ENCODE data around the gene CHAC1. TPM values are rescaled to one million over a fixed set of nuclear protein-coding genes. Genes with fewer than 3 reads are reported as not detected.

Gene CHAC1
- total RNA-seq, 1 donor from 2014 or later: 9.8 TPM

DNA sequence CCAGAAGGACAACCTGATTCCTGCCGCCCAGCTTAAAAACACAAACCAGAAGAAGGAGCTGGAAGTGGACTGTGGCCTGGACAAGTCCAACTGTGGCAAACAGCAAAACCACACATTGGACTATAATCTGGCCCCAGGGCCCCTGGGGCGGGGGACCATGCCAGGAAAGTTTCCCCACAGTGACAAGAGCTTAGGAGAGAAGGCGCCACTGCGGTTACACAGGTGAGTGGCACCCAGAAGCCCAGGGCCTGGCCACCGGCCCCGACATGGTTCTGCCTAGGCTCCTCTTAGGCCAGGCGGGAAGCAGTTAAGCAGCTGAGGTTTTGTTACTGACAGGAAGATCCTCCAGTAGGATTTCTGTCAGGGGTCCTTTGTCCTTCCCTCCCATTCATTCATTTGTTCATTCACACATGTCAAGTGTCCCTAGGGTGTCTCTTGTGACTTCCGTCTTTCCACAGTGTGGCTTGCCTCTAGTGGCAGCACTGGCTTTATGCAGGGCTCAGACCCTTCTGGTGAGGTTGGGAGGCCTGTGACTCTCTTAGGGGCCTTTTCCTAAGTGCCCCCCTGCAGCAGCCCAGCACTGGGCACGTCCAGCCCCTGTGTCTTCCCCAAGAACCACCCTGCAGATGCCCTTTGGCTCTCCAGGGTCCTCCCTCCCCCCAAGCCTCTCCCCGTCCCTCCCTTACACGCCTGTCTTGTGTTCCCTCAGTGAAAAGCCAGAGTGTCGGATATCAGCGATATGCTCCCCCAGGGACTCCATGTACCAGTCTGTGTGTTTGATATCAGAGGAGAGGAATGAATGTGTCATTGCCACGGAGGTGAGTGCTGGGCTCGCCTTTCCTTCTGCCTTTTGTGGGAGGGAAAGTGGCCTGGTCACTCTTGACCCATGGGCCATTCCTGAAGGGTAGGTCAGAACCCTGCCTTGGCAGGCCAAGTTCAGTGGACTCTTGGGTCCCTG is 16.3 kb upstream of the CHAC1 start:
- H3K4me3 Mint-ChIP-seq: no peak overlapping the region
- intact Hi-C loops (cut with micrococcal nuclease): no loop called here
- no peaks in the 10 kb centered on the region for H3K9me3 Mint-ChIP-seq
- no peak overlapping the region for H3K27ac Mint-ChIP-seq
- no peak for DNase-seq
- H3K36me3 Mint-ChIP-seq (ENCODE audit: low read depth): no peaks in the 10 kb centered on the region
- H3K4me1 Mint-ChIP-seq: peaks cover 18% of the 10 kb centered on the region
- peaks cover 12% of the 10 kb centered on the region for H3K27me3 Mint-ChIP-seq

DNA sequence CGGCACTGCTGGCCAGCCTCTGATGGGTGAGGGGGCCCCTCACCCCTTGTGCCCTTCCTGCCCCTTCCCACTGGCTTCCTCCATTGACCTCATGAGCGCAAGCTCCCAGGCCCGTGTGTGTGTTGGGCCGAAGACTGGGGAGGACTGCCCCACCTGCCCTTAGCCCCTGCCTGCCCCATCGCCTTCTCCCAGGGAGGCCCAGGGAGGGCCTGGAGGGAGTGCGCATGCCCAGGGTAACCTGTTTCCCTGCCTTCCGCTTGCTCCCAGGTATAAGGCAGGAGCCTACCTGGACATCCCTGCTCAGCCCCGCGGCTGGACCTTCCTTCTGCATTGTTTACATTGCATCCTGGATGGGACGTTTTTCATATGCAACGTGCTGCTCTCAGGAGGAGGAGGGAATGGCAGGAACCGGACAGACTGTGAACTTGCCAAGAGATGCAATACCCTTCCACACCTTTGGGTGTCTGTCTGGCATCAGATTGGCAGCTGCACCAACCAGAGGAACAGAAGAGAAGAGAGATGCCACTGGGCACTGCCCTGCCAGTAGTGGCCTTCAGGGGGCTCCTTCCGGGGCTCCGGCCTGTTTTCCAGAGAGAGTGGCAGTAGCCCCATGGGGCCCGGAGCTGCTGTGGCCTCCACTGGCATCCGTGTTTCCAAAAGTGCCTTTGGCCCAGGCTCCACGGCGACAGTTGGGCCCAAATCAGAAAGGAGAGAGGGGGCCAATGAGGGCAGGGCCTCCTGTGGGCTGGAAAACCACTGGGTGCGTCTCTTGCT is 15.3 kb upstream of the CHAC1 start:
- Mint-ChIP-seq H3K4me1 (peaks cover 22% of the 10 kb centered on the region), H3K27me3 (peaks cover 7% of the 10 kb centered on the region), H3K4me3 (no peak overlapping the region), H3K27ac (no peak overlapping the region), H3K36me3 (ENCODE audit: low read depth) (no peaks in the 10 kb centered on the region), H3K9me3 (no peaks in the 10 kb centered on the region)
- no peak for DNase-seq
- intact Hi-C loops (cut with micrococcal nuclease): no loop called here

GRCh38 chr15:40938536-40938870 is 14.8 kb upstream of the CHAC1 start:
- Mint-ChIP-seq H3K36me3 (ENCODE audit: low read depth) (no peaks in the 10 kb centered on the region), H3K4me3 (no peak overlapping the region), H3K4me1 (peaks cover 26% of the 10 kb centered on the region), H3K9me3 (no peaks in the 10 kb centered on the region), H3K27me3 (peaks cover 3% of the 10 kb centered on the region), H3K27ac (no peak overlapping the region)
- DNase-seq: no peak
- intact Hi-C loops (cut with micrococcal nuclease): no loop called here

GRCh38 chr15:40940296-40940801 is 12.9 kb upstream of the CHAC1 start:
- H3K27ac Mint-ChIP-seq: peak overlapping the region; percentile 60
- H3K27me3 Mint-ChIP-seq: no peaks in the 10 kb centered on the region
- intact Hi-C loops (cut with micrococcal nuclease): loop anchor here (5.0 kb wide), 2 partner anchors 82 to 177 kb away; partner anchors contain the start of gene INO80
- peaks cover 32% of the 10 kb centered on the region for H3K4me1 Mint-ChIP-seq
- H3K9me3 Mint-ChIP-seq: no peaks in the 10 kb centered on the region
- no peaks in the 10 kb centered on the region for H3K36me3 Mint-ChIP-seq (ENCODE audit: low read depth)
- peak; percentile 66 for DNase-seq
- H3K4me3 Mint-ChIP-seq: peak overlapping the region; percentile 39

DNA sequence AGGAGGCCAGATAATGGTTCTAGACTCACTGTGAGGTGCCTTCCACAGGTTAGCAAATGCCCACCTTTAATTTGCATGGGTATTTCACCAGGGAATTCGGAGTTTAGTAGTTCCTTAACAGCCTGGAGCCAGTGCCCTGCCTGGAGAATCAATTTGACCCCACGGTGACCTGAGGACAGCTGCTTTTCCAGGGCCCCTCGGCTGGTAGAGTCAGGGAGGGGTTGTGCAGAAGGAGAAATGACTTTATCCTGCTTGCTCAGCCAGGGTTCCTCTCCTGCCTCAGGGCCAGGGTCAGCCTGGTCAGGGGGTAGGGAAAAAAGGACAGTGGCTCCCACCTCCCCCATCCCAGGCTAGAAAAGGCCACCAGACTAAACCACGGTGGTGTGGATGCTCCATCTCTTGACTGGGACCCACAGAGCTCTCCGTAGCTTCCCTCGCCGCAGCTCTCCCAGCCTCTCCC is 12.2 kb upstream of the CHAC1 start:
- no peaks in the 10 kb centered on the region for H3K36me3 Mint-ChIP-seq (ENCODE audit: low read depth)
- no peak for DNase-seq
- intact Hi-C loops (cut with micrococcal nuclease): loop anchor here (5.0 kb wide), 2 partner anchors 81 to 176 kb away; partner anchors contain the start of gene INO80
- H3K9me3 Mint-ChIP-seq: no peaks in the 10 kb centered on the region
- peaks cover 38% of the 10 kb centered on the region for H3K4me1 Mint-ChIP-seq
- H3K4me3 Mint-ChIP-seq: peak overlapping the region; percentile 59
- peak overlapping the region; percentile 87 for H3K27ac Mint-ChIP-seq
- no peaks in the 10 kb centered on the region for H3K27me3 Mint-ChIP-seq

DNA sequence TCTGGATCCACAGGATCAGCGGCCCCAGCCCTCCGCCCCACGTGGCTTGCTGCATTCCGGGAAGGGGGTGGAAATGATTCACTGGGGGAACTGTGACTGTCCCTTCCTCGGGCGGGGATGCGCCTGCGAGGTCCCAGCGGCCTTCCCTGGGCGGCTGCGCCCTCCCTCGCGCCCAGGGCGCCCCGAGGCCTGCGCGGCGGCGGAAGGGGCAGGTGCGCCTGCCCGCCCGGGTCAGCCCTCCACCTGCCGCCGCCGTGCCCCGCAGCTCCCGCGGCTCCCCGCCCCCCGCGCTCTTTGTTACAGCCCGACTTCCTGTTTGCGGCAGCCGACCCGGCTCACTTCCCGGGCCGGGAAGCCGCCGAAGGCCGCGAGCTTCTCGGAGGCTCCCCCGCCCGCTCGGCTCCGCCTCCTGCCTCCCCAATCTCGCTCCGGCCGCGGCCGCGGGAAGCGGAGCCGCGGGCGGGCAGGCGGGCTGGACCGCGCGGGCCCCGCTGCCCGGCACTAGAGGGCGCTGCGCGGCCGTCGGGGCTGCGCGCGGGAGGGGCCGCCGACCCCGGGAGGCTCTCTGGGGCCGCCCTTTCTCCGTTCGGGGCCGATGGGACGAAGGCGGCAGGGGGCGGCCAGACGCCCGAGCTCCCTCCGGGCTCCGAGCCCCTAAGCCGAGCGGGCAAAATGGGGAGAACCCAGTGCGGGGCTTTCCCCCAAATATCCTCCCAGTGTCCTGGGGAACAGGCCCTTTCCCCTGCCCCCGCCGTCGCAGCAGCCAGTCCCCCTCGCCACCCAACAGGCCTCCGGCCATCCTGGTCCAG is 11.5 kb upstream of the CHAC1 start:
- H3K27ac Mint-ChIP-seq: peak overlapping the region; percentile 87
- H3K4me3 Mint-ChIP-seq: peak overlapping the region; percentile 88
- H3K4me1 Mint-ChIP-seq: peaks cover 40% of the 10 kb centered on the region

GRCh38 chr15:40942337-40942854 is 10.9 kb upstream of the CHAC1 start:
- Mint-ChIP-seq H3K27ac (peak overlapping the region; percentile 77), H3K4me3 (peak overlapping the region; percentile 88), H3K27me3 (no peaks in the 10 kb centered on the region), H3K4me1 (peaks cover 40% of the 10 kb centered on the region), H3K9me3 (no peaks in the 10 kb centered on the region), H3K36me3 (ENCODE audit: low read depth) (no peaks in the 10 kb centered on the region)
- intact Hi-C loops (cut with micrococcal nuclease): loop anchor here (1.0 to 5.0 kb wide), 4 partner anchors 11 to 175 kb away; partner anchors contain the start of genes CHAC1 and INO80
- peak; percentile 70 for DNase-seq

More for the DNA sequence above, 11.5 kb upstream of the CHAC1 start:
- H3K9me3 Mint-ChIP-seq: no peaks in the 10 kb centered on the region
- H3K36me3 Mint-ChIP-seq (ENCODE audit: low read depth): no peaks in the 10 kb centered on the region
- no peaks in the 10 kb centered on the region for H3K27me3 Mint-ChIP-seq
- intact Hi-C loops (cut with micrococcal nuclease): loop anchor here (1.0 to 5.0 kb wide), 4 partner anchors 12 to 176 kb away; partner anchors contain the start of genes CHAC1 and INO80
- DNase-seq: peak; percentile 92

- no peaks in the 10 kb centered on the region for H3K27me3 Mint-ChIP-seq
- no peaks in the 10 kb centered on the region for H3K9me3 Mint-ChIP-seq
- peaks cover 40% of the 10 kb centered on the region for H3K4me1 Mint-ChIP-seq
- no peak for DNase-seq
- peak overlapping the region; percentile 88 for H3K4me3 Mint-ChIP-seq
- H3K36me3 Mint-ChIP-seq (ENCODE audit: low read depth): no peaks in the 10 kb centered on the region
- intact Hi-C loops (cut with micrococcal nuclease): loop anchor here (1.0 to 5.0 kb wide), 4 partner anchors 10 to 174 kb away; partner anchors contain the start of genes CHAC1 and INO80
- peak overlapping the region; percentile 77 for H3K27ac Mint-ChIP-seq
Observed at GRCh38 chr15:40942878-40943277, 10.4 kb upstream of the CHAC1 start.

DNA sequence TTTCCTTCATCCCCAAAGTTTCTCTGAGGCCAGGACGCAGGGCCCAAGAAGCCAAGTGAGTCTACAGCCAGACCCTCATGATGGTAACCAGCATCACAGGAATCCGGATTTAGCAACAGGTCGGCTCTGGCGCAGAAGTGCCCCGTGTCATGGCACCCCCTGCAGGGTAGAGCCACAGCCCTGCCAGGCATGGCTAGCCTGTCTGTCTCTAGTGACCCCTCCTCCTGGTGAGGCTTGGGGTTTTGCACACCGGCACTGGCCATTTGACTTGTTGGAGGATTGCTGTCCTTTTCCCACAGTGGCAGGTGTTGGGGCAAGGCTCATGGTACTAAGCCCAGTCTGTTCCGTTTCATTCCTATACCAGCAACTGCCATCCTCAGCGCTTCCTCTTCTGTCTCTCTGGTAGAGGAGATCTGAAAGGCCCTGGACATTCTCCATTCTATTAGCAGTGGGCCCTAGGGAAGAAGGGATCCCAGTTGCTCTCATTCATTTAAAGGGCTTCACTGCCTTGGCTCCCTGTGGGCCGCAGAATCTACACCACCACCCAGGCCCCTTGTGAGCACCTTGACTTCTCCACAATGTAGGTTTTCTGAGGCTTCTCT is 9.4 kb upstream of the CHAC1 start:
- Mint-ChIP-seq H3K4me1 (peaks cover 40% of the 10 kb centered on the region), H3K27me3 (no peaks in the 10 kb centered on the region), H3K36me3 (ENCODE audit: low read depth) (no peaks in the 10 kb centered on the region), H3K27ac (no peak overlapping the region), H3K9me3 (no peaks in the 10 kb centered on the region), H3K4me3 (peak overlapping the region; percentile 23)
- no peak for DNase-seq
- intact Hi-C loops (cut with micrococcal nuclease): loop anchor here (5.0 kb wide), 2 partner anchors 78 to 173 kb away; partner anchors contain the start of gene INO80

DNA sequence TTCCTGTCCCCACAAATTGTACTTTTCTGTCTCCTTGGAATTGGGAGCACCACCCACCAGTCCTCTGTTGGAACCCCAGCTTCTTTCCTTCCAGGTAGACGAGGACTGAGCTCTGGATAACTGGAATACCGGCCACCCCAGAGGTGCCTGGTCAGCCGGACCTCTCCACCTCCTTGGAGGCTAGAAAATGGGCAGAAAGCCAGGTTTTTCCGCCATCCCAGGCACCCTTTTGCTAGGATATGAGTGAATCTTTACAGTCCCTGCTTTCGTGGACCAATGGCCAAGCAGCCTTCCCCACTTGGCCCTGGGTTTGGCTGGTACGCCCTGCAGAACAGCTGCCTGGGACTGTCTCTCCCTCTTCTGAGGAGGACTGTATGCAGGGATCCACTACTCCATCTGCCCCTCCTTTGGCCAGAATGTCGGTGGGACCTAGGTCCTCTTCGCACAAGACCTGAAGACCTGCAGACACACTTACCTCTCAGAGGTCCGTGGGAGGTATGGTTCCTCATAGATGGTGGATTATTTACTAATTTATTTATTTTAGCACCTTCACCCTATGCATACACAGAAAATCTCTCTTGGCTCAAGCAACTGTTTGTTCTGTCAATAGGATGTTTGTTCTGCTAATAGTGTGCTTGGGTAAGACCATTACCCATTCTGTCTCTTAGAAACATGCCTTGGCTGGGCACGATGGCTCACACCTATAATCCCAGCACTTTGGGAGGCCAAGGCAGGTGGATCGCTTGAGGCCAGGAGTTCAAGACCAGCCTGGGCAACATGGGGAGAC is 8.6 kb upstream of the CHAC1 start:
- no peak for DNase-seq
- intact Hi-C loops (cut with micrococcal nuclease): loop anchor here (5.0 kb wide), 2 partner anchors 78 to 173 kb away; partner anchors contain the start of gene INO80
- no peak overlapping the region for H3K4me3 Mint-ChIP-seq
- H3K36me3 Mint-ChIP-seq (ENCODE audit: low read depth): no peaks in the 10 kb centered on the region
- no peaks in the 10 kb centered on the region for H3K27me3 Mint-ChIP-seq
- no peaks in the 10 kb centered on the region for H3K9me3 Mint-ChIP-seq
- no peak overlapping the region for H3K27ac Mint-ChIP-seq
- H3K4me1 Mint-ChIP-seq: peaks cover 39% of the 10 kb centered on the region

GRCh38 chr15:40948706-40949473 is 4.4 kb upstream of the CHAC1 start:
- Mint-ChIP-seq H3K4me1 (peaks cover 29% of the 10 kb centered on the region), H3K27ac (no peak overlapping the region), H3K9me3 (no peaks in the 10 kb centered on the region), H3K36me3 (ENCODE audit: low read depth) (peaks cover 3% of the 10 kb centered on the region), H3K27me3 (no peaks in the 10 kb centered on the region), H3K4me3 (no peak overlapping the region)
- no peak for DNase-seq
- intact Hi-C loops (cut with micrococcal nuclease): no loop called here
